Fibroblast of pulmonary artery (primary cell): ENCODE results near the gene ST14.

Experiments used
- DNase-seq: peaks from one replicate; pipeline ENCODE4 v3.0.0-alpha.2; 2010; ENCODE audit warnings: low read depth
- H3K4me3 ChIP-seq: replicated peaks from 2 replicates; pipeline ENCODE4 v1.5.1; 2011; ENCODE audit warnings: low read depth, mild to moderate bottlenecking, control low read depth, low read length, moderate library complexity
- TF ChIP-seq, protein P1 (sequence below): IDR thresholded peaks from 2 replicates; pipeline ENCODE4 v1.5.1; 2011; ENCODE audit warnings: mild to moderate bottlenecking, control low read depth, low read length, inconsistent platforms; ENCODE audit errors: missing control alignments

The ST14 gene

DNA sequence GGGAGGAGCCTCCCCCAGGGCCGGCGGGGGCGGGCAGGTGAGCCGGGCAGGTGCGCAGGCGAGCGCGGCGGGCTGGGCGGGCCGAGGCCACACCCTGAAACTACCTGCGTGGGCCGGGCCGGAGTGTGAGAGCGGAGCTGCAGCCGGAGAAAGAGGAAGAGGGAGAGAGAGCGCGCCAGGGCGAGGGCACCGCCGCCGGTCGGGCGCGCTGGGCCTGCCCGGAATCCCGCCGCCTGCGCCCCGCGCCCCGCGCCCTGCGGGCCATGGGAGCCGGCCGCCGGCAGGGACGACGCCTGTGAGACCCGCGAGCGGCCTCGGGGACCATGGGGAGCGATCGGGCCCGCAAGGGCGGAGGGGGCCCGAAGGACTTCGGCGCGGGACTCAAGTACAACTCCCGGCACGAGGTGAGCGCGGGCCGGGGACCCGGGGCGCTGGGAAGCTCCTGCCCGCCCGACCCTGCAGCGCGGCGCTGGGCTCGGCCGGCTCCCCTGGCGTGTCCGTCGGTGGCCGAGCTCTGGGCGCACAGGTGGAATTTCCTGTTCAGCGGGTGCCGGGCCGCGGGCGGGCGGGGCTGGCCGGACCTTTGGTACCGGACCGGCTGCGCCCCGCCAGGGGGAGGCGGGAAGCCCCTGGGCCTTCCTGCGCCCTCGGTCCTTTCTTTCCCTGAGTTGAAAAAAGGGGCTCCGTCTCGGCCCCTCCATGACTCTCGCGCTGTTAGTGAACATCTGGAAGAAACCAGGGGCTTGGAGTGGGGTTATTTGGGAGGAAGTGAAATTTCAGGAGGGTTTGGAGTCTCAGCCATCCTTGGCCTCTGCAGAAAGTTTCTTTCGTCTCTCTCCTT, at the start of gene ST14:
TSS of gene ST14 (plus strand) at position 126 of the 841 bp plus-strand sequence. CDS start at position 324, 198 bp downstream.
- DNase-seq = no peak
- TF ChIP-seq, protein P1, sequence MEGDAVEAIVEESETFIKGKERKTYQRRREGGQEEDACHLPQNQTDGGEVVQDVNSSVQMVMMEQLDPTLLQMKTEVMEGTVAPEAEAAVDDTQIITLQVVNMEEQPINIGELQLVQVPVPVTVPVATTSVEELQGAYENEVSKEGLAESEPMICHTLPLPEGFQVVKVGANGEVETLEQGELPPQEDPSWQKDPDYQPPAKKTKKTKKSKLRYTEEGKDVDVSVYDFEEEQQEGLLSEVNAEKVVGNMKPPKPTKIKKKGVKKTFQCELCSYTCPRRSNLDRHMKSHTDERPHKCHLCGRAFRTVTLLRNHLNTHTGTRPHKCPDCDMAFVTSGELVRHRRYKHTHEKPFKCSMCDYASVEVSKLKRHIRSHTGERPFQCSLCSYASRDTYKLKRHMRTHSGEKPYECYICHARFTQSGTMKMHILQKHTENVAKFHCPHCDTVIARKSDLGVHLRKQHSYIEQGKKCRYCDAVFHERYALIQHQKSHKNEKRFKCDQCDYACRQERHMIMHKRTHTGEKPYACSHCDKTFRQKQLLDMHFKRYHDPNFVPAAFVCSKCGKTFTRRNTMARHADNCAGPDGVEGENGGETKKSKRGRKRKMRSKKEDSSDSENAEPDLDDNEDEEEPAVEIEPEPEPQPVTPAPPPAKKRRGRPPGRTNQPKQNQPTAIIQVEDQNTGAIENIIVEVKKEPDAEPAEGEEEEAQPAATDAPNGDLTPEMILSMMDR = no peak
- no peak within 1 kb of the TSS for H3K4me3 ChIP-seq

DNA sequence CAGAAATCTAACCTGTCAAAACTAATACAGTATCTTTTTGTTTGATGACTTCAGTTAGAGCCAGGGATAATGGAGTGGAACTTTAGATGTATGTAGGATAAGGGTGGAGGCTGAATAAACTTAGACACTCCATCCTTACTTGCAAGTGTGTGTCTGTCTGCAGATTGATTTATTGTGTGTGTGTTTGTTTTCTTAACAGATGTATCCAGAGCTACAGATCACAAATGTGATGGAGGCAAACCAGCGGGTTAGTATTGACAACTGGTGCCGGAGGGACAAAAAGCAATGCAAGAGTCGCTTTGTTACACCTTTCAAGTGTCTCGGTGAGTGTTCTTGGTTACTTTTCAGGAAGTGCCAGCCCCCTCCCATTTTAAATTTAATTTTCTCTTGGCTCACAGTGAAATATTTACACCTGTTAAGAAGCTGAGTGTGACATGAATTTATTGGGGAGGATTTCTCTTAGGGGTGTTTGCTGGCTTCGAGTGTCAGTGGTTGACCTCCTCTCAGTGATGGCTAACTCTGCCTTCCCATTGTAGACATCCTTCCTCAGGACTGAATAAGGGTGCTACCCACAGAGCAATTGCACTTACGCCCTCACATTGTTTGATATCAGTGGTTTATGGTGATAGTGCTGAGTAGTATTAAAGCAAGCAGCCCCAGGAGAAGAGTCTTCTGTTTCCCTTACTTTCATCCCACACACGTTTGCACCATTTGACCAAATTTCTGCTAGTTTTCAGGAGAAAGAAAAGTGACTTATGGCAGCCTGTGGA, 49.1 kb upstream of the ST14 start:
- TF ChIP-seq, protein P1 = no peak
- DNase-seq = no peak
- H3K4me3 ChIP-seq = no peak overlapping the region

DNA sequence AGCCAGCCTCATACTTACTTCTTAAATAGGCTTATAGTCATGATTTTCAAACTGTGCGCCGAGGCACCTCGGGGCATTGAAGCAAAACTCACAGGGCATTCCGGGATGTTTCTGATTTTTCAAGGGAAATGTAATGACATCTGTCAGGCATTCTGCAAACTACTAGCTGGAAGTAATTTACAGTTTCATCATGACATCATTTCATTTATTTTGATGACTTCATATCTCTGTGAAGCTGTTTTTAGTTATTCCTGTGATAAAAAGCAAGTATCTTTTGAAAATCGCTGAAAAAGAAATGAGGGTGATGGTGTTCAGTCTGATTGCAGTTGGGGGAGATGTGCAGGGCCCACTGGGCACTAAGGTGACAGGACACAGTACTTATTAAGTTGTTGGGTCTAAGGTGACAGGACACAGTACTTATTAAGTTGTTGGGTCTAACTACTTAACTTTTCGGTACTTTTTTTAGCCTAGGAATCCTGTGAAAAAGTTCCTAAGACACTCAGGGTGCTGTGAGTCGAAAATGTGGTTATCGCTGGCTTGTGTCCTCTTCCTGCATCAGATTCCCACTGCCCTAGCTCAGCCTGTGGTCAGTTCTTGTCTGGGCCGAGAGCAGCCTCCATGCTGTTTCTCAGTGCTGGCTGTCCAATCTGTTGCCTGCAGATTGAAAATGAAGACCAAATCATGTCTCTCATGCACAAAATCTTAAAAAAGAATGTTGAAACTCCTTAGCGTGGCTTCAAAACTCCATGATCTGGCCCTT, 47.3 kb upstream of the ST14 start:
- no peak for DNase-seq
- TF ChIP-seq, protein P1 = no peak
- no peak overlapping the region for H3K4me3 ChIP-seq

DNA sequence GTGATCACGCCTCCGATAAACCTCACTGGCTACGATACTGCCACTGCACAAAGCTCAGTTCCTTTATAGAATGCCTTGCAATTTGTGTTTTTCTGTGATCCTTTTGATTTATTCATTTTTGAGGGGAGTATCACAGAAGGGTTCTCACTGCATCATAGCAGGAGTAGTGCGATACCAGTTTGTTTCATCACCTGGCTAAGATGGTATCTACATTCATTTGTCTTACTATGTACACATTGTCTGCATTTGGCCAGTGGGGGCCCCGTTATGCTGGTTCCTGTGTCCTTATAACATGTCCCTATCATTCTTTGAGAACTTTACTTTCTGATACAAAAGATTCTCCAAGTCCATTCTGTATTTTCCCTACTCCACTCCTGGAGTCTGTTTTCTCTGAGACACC, 45.3 kb upstream of the ST14 start:
- no peak for DNase-seq
- H3K4me3 ChIP-seq = no peak overlapping the region
- TF ChIP-seq, protein P1 = no peak

DNA sequence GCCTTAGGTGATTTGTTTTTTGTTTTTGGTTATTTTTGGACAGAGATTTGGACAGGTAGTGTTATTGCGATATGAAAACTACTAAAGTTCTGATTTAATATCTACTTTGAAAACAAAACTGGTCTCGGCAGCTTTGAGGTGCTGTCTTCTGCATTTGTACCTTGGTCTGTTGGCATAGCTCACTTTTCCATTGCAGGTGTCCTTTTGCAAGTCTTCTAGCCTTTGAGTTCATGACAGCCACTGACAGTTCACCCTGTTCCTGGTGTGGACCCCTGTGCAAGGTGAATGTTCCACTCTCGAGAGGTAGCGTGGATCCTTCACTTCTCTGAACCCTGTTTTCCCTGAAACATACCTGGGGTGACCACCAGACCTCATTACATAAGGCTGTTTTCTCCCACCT, 44.9 kb upstream of the ST14 start:
- no peak overlapping the region for H3K4me3 ChIP-seq
- DNase-seq = no peak
- TF ChIP-seq, protein P1 = no peak

DNA sequence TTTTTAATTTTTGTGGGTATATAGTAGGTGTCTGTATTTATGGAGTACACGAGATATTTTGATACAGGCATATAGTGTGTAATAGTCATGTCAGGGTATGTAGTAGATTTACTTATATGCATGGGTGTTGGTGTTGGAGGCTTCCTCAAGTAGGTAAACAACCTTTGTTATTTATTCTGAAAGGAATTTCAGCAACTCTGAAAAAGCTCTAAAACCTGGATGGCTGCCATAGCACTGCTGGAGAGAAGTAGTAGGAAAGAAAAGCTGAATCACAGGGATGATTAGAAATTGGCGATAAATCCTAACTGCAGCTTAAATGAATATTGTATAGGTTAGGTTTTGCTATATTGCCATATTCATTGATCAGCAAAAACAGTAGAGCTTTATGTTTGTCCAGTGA, 44.4 kb upstream of the ST14 start:
- H3K4me3 ChIP-seq = no peak overlapping the region
- peak; percentile 67 for DNase-seq
- TF ChIP-seq, protein P1 = no peak
